Activated naive CD4-positive, alpha-beta T cell treated with anti-CD3 and anti-CD28 coated beads, Interleukin-2, amount 50 U/mL, for 24 hours (primary cell): ENCODE measurements around the gene STXBP3.

Experiments
- H3K27ac Mint-ChIP-seq: one replicate; pipeline ENCODE4 v1.8.0; 2021; ENCODE audit warnings: mild to moderate bottlenecking, mixed read lengths
- H3K27me3 Mint-ChIP-seq: one replicate; pipeline ENCODE4 v1.8.0; 2021; ENCODE audit warnings: mixed read lengths
- H3K36me3 Mint-ChIP-seq: one replicate; pipeline ENCODE4 v1.8.0; 2021; ENCODE audit warnings: mixed read lengths
- H3K4me1 Mint-ChIP-seq: one replicate; pipeline ENCODE4 v1.8.0; 2021; ENCODE audit warnings: mixed read lengths
- H3K4me3 Mint-ChIP-seq: one replicate; pipeline ENCODE4 v1.8.0; 2021; ENCODE audit warnings: mild to moderate bottlenecking, mixed read lengths
- H3K9me3 Mint-ChIP-seq: one replicate; pipeline ENCODE4 v1.8.0; 2021; ENCODE audit warnings: mixed read lengths

The STXBP3 gene

DNA sequence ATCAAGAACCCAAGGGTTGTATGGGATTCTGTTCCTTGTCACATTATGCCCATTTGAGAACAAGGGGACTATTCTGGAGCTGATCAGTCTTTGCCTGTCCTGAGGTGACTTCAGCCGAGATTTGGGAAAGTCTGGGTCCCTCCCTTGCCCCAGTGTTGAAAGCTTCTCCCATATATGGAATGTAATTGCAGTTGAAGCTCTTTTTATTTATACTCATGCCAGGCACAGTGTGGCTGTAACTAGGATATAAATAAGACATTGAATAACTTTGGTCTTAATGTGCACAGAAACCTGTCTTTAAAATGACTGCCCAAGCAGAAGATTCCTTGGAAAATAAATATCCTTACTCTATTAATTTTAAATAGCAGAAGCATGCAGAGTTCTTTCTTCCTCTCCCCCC lies 95.2 kb downstream of the STXBP3 start:
- H3K27me3 Mint-ChIP-seq, result no peaks in the 10 kb centered on the region
- H3K4me1 Mint-ChIP-seq, result no peaks in the 10 kb centered on the region
- H3K36me3 Mint-ChIP-seq, result no peaks in the 10 kb centered on the region
- H3K9me3 Mint-ChIP-seq, result no peaks in the 10 kb centered on the region
- no peak overlapping the region for H3K27ac Mint-ChIP-seq
- H3K4me3 Mint-ChIP-seq, result no peak overlapping the region

DNA sequence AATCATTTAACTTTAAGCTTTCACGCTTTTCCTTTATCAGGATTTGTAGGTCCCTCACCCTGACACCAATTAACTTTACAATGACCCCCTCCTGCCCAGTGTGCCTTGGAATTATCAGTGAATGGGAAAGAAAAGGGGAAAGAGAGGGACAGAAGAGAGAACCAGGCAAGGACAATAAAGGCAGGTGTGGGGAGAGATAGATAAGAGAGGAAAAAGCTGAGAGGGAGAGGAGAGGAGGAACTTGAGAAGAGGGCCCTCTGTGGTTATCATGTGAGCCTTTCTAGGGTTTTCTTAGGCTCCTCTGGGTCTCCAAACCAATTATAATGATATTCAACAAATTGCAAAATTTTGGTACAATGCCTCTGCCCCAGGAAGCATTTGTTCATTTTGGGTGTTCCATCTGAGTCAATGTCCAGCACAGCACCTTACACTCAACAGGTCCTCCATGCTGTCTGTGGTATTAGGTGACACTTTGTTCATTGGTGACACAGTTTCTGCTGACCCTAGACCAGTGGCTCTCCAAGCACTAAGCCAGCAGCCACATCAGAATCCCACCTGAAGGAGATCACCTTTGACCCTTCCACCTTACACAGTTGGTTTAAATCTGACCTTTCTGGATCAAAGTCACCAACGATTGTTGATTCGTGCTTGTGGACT lies 96.2 kb downstream of the STXBP3 start:
- no peaks in the 10 kb centered on the region for H3K36me3 Mint-ChIP-seq
- H3K27ac Mint-ChIP-seq, result no peak overlapping the region
- H3K9me3 Mint-ChIP-seq, result no peaks in the 10 kb centered on the region
- H3K4me3 Mint-ChIP-seq, result no peak overlapping the region
- no peaks in the 10 kb centered on the region for H3K27me3 Mint-ChIP-seq
- no peaks in the 10 kb centered on the region for H3K4me1 Mint-ChIP-seq

DNA sequence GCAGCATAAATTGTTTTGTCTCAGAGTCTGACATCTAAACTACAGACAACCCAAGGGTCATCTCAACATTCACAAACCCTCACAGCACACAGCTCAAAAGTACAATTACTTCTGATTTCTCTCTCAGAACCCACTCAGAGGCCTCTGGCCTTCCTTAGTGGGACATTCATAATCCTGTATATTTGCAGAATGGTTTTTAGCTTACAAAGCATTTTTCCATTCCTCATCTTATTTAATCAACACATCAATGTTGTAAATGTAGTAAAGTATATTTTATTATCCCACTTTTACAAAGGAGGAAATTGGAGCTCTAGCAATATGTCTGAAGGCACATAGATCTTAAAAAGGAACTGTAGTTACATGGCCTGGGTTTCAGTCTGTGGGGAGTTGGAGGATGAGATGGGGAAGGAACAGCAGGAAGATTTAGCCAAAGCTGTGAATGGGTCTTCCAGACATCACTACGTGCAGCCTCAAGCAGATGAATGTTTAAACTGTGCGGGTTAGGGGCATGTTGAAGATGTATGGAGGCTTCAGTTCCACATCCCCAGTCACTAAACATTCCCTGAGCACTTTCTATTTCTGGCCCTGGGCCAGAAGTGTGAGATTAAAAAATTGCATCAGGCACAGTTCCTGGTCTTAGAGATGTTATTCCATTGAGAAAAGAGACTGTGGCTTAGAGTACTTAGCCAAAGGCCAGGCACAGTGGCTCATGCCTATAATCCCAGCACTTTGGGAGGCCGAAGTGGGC lies 97.1 kb downstream of the STXBP3 start:
- H3K9me3 Mint-ChIP-seq, result no peaks in the 10 kb centered on the region
- no peak overlapping the region for H3K27ac Mint-ChIP-seq
- no peaks in the 10 kb centered on the region for H3K36me3 Mint-ChIP-seq
- no peaks in the 10 kb centered on the region for H3K4me1 Mint-ChIP-seq
- no peak overlapping the region for H3K4me3 Mint-ChIP-seq
- H3K27me3 Mint-ChIP-seq, result no peaks in the 10 kb centered on the region

DNA sequence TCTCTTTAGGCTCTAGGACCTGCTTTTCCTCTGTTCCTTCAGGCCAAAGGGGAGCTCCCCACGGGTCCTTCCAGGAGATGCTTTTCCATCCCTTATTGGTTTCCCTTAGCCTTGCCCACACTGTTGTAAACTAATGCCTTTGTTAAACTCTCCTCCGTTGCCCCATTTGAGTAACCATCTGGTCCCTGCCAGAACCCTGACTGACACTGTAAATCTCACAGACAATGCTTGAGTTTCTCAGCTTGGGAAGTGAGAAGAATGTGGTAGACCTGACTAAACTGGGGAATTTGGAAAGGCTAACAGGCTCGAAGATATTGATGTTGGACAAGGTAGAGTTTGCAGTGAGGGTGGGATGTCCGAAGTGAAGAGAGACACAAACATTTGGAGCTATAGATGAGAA lies 99.0 kb downstream of the STXBP3 start:
- H3K9me3 Mint-ChIP-seq, result no peaks in the 10 kb centered on the region
- H3K27me3 Mint-ChIP-seq, result no peaks in the 10 kb centered on the region
- H3K36me3 Mint-ChIP-seq, result no peaks in the 10 kb centered on the region
- H3K4me1 Mint-ChIP-seq, result no peaks in the 10 kb centered on the region
- no peak overlapping the region for H3K4me3 Mint-ChIP-seq
- H3K27ac Mint-ChIP-seq, result no peak overlapping the region

DNA sequence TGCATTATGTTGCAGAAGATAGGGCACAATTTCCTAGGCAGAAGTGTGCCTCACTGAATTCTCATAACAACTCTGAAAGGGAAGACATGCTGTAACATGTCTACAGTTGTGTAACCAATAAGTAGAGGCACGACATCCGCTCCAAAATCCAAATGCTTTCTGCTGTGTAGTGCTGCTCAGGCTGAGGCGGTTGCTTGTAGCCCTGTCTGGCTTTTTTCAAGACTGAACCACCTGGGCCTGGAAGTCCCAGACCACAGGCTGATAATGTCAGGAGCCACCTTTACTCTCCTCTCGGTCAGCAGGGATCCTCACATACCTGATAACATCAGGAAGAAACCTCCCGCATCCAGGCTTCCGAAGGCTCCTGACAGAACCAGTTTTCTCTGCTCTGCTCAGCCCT lies 99.5 kb downstream of the STXBP3 start:
- no peaks in the 10 kb centered on the region for H3K27me3 Mint-ChIP-seq
- H3K9me3 Mint-ChIP-seq, result no peaks in the 10 kb centered on the region

DNA sequence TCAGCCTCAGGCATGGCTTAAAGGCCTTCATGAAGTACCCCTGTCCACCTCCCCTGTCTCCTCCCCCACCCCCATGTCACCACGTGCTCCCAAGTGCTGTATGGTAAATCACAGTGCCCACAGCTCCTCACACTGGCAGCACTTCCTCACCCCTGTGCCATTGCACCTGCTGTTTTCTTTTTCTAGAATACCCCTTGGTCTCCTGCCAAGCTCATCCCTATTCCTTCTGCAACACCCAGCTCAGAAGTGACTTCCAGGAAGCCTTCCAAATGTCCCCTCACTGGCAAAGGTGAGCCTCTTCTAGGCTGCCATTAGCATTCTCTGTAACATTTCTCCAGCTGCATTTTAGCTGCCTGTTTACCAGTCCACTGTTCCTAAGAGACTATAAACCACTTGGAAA lies 101.0 kb downstream of the STXBP3 start:
- Mint-ChIP-seq H3K36me3 (no peaks in the 10 kb centered on the region), H3K27me3 (peaks cover under 1% of the 10 kb centered on the region), H3K4me1 (peaks cover 3% of the 10 kb centered on the region), H3K4me3 (no peak overlapping the region), H3K27ac (no peak overlapping the region), H3K9me3 (no peaks in the 10 kb centered on the region)

More for the DNA sequence above, 99.5 kb downstream of the STXBP3 start:
- H3K4me1 Mint-ChIP-seq, result no peaks in the 10 kb centered on the region
- no peak overlapping the region for H3K27ac Mint-ChIP-seq
- no peak overlapping the region for H3K4me3 Mint-ChIP-seq
- no peaks in the 10 kb centered on the region for H3K36me3 Mint-ChIP-seq

DNA sequence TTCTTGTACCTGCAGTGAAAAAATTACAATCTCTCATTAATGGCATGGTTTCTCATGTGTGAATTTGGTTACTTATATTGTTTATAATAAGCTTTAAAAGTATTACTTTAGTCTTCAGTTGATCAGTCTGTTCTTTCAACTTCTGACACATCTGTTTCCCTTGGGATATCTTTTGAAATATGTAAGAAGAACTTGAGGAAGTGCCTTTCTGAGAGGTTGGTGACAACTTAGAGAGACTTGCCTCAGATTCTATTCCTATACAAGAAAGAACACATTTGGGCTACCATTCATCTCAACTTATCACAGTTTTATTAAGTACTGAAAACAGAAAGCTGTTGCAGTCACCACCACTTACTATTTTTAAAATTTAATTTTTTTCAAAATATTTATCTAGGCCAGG lies 102.3 kb downstream of the STXBP3 start:
- H3K27ac Mint-ChIP-seq, result no peak overlapping the region
- peaks cover 7% of the 10 kb centered on the region for H3K4me1 Mint-ChIP-seq
- H3K36me3 Mint-ChIP-seq, result no peaks in the 10 kb centered on the region
- H3K9me3 Mint-ChIP-seq, result no peaks in the 10 kb centered on the region
- H3K27me3 Mint-ChIP-seq, result peaks cover 3% of the 10 kb centered on the region
- no peak overlapping the region for H3K4me3 Mint-ChIP-seq

DNA sequence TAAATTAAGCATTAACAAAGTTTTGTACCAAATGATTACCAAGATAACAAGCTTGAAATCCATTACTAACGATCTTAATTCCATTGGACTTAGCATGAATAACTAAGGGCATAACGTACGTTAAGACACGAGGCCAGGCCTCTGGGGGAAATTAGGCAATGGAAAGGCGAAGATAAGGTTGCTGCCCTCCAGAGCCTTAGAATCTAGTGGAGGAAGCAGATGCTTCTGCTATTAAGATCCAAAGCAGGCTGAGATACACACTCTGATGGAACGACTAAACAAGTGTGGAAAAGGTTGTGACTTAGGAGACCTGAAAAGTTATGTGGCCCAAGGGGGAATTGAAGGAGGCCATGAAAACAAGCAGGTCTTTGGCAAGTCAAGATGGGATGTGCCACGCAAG lies 104.5 kb downstream of the STXBP3 start:
- Mint-ChIP-seq H3K4me1 (peaks cover 7% of the 10 kb centered on the region), H3K27me3 (peaks cover 5% of the 10 kb centered on the region), H3K27ac (no peak overlapping the region)

DNA sequence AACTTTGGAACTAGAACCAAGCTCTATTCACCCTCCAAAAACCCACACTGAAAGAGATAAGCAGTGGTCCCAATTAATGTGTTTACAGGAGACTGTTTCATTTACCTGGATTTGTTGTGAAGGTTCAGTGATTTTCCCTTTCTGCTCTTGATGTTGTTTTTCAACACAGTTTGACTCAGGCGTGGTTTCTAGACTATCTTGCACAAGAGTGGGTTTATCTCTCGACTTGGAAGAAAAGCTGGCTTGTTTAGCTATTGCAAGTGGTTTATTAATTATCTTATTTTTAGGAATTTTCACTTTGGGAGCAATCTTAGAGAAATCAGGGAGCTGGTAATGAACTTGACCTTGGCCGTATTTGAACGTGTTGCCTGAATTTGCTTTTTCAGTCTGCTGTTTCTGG lies 105.1 kb downstream of the STXBP3 start:
- Mint-ChIP-seq H3K27me3 (peaks cover 6% of the 10 kb centered on the region), H3K4me3 (no peak overlapping the region), H3K36me3 (no peaks in the 10 kb centered on the region), H3K9me3 (no peaks in the 10 kb centered on the region), H3K4me1 (peaks cover 7% of the 10 kb centered on the region), H3K27ac (no peak overlapping the region)

More for the DNA sequence above, 104.5 kb downstream of the STXBP3 start:
- no peaks in the 10 kb centered on the region for H3K36me3 Mint-ChIP-seq
- no peak overlapping the region for H3K4me3 Mint-ChIP-seq
- H3K9me3 Mint-ChIP-seq, result no peaks in the 10 kb centered on the region

DNA sequence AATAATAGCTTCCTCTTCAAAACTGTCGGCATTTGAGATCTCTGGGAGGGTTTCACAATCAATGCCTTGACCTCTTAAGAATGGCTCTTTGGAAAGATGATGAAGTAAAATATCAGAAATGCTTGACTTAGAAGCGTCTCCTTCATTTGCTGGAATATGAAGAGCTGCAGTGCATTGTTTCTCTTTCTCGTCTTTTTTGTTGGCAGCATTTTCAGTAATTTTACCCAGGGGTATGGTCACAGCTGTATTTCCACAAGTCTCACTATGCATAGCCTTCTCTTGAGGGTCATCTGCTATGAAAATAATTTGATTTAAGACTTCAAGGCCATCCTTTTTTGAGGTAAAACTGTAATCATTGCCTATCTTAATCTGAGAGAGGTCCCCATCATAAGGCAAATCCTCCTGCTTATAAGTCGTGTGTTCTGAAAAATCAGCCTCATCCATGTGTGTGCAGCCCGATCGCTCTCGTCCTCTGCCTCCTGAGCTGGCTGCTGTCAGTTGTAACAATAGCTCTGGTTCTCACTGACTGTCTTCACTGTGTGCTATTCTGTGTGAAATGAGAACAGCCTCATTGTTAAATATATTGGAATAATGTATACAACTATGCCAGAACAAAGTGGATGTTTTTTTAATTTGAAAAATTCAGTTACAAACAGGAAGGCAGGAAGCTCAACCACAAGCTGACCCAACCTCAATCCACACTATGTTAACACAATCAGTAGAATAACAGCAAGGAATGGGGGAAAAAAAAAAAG lies 105.9 kb downstream of the STXBP3 start:
- Mint-ChIP-seq H3K36me3 (no peaks in the 10 kb centered on the region), H3K4me3 (no peak overlapping the region), H3K4me1 (peaks cover 7% of the 10 kb centered on the region), H3K27ac (no peak overlapping the region), H3K9me3 (no peaks in the 10 kb centered on the region), H3K27me3 (peaks cover 7% of the 10 kb centered on the region)

DNA sequence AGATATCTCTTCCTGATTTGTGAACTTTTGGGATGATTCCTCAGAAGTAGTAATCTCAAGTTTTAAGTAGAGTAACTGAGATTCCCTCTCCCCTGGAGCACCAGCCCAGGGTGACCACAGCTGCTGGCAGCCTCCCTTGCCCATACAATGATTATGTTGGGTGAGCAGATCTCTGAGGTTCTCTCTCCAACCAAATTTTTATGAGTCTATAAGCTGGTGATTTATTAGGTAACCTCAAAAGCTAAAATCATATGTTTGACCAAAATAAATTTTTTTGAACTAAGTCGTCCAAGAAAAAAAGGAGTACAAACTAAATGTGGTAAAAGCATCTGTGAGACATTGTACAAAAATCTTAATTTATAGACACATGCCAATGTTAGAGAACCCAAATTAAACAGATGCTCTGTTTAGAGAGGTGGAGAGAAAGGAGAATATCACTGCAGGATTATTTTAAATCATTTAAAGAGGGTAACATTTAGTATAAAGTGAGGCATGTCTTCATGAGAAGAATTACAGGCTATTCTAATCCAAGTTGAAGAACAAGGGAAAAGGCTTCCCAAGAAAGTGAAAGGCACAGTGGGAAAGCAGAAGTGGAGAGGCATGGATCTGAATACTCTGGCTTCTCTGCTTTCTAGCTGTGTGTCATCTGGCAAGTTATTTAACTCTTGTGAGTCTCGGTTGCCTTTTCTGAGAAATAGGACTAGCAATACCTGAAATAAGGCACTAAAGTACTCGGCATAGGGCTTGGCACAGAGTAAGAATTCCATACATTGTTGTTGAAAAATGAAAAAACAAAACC lies 107.9 kb downstream of the STXBP3 start:
- Mint-ChIP-seq H3K4me1 (peaks cover 10% of the 10 kb centered on the region), H3K36me3 (no peaks in the 10 kb centered on the region), H3K4me3 (no peak overlapping the region), H3K9me3 (no peaks in the 10 kb centered on the region), H3K27me3 (peaks cover 10% of the 10 kb centered on the region), H3K27ac (no peak overlapping the region)

DNA sequence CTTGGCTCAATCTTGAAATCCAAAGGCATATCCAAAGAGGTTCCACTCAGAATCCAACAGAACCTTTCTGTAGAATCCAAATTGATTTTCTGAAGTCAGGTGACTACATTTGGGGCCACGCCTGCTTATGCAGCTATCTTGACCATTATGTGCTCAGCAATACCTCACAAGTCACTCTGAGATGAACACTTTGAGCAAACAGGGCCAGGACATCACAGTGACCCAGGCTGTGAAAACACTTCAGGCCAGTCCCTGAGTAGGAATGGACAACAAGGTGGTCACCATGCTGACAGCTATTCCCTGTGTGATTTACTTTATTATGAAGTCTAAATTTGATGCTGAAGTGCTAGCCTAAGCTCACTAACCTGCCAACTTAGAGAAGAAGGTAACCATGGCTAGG lies 110.5 kb downstream of the STXBP3 start, which contains the start of gene AKNAD1:
Gene AKNAD1, minus strand, starts transcription at position 101 of the 400 bp plus-strand sequence. CDS start 4,430 bp downstream, outside the sequence.
- Mint-ChIP-seq H3K4me1 (peaks cover 10% of the 10 kb centered on the region), H3K27me3 (peaks cover 11% of the 10 kb centered on the region), H3K27ac (no peak within 1 kb of the TSS), H3K36me3 (no peaks in the 10 kb centered on the region), H3K4me3 (no peak within 1 kb of the TSS), H3K9me3 (no peaks in the 10 kb centered on the region)

DNA sequence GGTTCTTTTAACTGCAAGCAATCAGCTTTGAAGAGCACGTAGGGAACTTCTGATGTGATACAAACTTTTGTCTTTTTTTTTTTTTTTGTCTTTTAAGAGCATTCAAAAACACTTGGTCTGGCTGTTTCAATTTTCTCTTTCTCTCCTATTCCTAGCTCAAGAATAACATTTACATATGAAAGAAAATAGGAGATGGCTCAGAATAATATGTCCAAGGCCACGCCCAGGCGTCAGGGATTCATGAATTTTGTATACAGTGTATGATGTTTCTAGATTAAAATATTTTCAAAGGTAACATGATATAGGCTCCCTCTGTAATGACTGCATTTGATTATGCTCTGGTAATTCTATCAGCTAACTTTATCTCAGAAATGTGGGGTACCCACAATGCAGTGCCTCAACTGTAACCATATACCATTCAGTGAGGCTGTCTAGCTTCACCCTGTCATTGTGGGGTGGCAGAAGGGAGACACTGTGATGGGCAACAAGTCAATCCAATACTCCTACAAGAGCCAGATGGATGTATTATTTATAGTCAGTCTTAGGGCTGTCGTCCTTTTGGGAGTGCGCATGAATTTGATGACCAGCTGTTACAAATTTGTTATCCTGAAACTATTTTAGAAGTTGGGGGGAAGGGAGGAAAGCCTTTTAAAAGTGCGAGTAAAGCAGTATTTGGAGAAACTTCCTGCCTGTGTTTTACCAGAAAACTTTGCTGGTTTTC lies 111.9 kb downstream of the STXBP3 start:
- Mint-ChIP-seq H3K9me3 (no peaks in the 10 kb centered on the region), H3K4me1 (peaks cover 4% of the 10 kb centered on the region), H3K4me3 (no peak overlapping the region), H3K36me3 (no peaks in the 10 kb centered on the region), H3K27me3 (peaks cover 8% of the 10 kb centered on the region), H3K27ac (no peak overlapping the region)
